Cardiac muscle cell (in vitro differentiated cells and primary cell): ENCODE results near the gene LINC01488. TPM values are rescaled to one million over a fixed set of nuclear protein-coding genes. Genes with fewer than 3 reads are reported as not detected.

Source experiments
- DNase-seq, 2 donors: peaks; one replicate each; pipeline versions ENCODE4 v3.0.0 to v3.0.0-alpha.2; 2010 to 2017; ENCODE audit warnings: low read depth in 1 of 2, low spot score in 1 of 2
- H3K27ac ChIP-seq: fragments of 200-600 bp; sonication (generic); 2 replicates; pipeline ENCODE4 v1.5.1; 2016
- H3K27me3 ChIP-seq: fragments of 200-600 bp; sonication (generic); 2 replicates; pipeline ENCODE4 v1.6.0; 2016; ENCODE audit warnings: control low read depth
- H3K36me3 ChIP-seq: fragments of 200-600 bp; sonication (generic); 2 replicates; pipeline ENCODE4 v1.5.1; 2016; ENCODE audit warnings: control low read depth
- H3K4me1 ChIP-seq: fragments of 200-600 bp; sonication (generic); 2 replicates; pipeline ENCODE4 v1.8.1; 2017; ENCODE audit warnings: low read depth, mild to moderate bottlenecking, mixed run types
- H3K4me3 ChIP-seq: fragments of 200-600 bp; sonication (generic); 2 replicates; pipeline ENCODE4 v1.5.1; 2016; ENCODE audit warnings: mild to moderate bottlenecking
- H3K9me3 ChIP-seq: fragments of 200-600 bp; sonication (generic); 2 replicates; pipeline ENCODE4 v1.5.1; 2017; ENCODE audit warnings: low read depth, mild to moderate bottlenecking, control low read depth
- polyA plus RNA-seq: library from polyadenylated mRNA; unstranded; fragments of >200 nt; fragmentation: Nextera tagmentation; extraction: Ambion mirVana; gene quantifications from 2 replicates; pipeline ENCODE4 v1.2.1, GENCODE V29; 2016
- total RNA-seq: library from RNA; depleted of rRNA; stranded (reverse); fragments of >200 nt; gene quantifications from 2 replicates; pipeline ENCODE4 v1.2.3, GENCODE V29; 2016
- TF ChIP-seq, protein P1 (sequence below): IDR thresholded peaks from 2 replicates; pipeline ENCODE4 v1.5.1; 2012; ENCODE audit warnings: low read depth, mild to moderate bottlenecking, low read length

LINC01488 gene
- total and polyA plus RNA-seq, 2 experiments from 2014 or later: 1.1 to 1.6 TPM

DNA sequence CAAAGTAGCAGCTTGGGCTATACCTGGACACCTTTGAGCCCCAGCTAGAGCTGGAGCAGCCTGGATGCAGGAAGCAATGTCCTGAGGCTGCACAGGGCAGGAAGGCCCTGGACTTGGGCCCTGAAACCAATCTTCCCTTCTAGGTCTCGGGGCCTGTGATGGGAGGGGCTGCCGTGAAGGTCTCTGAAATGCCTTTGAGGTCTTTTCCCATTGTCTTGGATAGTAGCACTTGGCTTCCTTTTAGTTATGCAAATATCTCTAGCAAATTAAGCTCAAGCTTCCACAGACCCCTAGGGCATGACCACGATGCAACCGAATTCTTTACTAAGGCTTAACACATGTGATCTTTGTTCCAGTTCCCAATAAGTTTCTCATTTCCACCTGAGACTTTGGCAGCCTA is 40.0 kb downstream of the LINC01488 start:
- no peak overlapping the region for H3K4me3 ChIP-seq
- H3K9me3 ChIP-seq: no peaks in the 10 kb centered on the region
- H3K27ac ChIP-seq: no peak overlapping the region
- H3K27me3 ChIP-seq: no peaks in the 10 kb centered on the region
- TF ChIP-seq, protein P1, sequence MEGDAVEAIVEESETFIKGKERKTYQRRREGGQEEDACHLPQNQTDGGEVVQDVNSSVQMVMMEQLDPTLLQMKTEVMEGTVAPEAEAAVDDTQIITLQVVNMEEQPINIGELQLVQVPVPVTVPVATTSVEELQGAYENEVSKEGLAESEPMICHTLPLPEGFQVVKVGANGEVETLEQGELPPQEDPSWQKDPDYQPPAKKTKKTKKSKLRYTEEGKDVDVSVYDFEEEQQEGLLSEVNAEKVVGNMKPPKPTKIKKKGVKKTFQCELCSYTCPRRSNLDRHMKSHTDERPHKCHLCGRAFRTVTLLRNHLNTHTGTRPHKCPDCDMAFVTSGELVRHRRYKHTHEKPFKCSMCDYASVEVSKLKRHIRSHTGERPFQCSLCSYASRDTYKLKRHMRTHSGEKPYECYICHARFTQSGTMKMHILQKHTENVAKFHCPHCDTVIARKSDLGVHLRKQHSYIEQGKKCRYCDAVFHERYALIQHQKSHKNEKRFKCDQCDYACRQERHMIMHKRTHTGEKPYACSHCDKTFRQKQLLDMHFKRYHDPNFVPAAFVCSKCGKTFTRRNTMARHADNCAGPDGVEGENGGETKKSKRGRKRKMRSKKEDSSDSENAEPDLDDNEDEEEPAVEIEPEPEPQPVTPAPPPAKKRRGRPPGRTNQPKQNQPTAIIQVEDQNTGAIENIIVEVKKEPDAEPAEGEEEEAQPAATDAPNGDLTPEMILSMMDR: no peak
- no peaks in the 10 kb centered on the region for H3K4me1 ChIP-seq
- no peaks in the 10 kb centered on the region for H3K36me3 ChIP-seq
- no peak for DNase-seq

DNA sequence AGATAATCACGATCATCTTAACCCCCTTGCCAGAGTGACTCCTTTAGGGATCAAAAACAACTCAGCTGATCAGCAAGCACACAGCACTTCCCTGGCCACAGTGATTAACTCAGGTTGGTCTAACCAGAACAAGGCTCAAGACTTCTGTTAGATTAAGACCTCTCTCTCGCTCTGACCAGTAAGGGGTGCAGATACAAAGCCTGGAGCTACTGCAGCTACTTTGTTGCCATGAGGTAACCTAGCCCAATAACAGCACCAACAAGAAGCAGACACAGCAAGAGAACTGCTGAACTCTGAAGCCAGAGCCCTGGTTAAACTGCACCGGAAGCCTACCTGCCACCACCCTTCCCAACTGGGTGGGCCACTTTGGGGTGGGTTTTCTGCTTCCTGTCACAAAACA is 42.0 kb downstream of the LINC01488 start:
- TF ChIP-seq, protein P1: no peak
- H3K9me3 ChIP-seq: no peaks in the 10 kb centered on the region
- no peaks in the 10 kb centered on the region for H3K36me3 ChIP-seq
- DNase-seq: no peak
- no peak overlapping the region for H3K27ac ChIP-seq
- no peak overlapping the region for H3K4me3 ChIP-seq
- no peaks in the 10 kb centered on the region for H3K4me1 ChIP-seq
- H3K27me3 ChIP-seq: no peaks in the 10 kb centered on the region

DNA sequence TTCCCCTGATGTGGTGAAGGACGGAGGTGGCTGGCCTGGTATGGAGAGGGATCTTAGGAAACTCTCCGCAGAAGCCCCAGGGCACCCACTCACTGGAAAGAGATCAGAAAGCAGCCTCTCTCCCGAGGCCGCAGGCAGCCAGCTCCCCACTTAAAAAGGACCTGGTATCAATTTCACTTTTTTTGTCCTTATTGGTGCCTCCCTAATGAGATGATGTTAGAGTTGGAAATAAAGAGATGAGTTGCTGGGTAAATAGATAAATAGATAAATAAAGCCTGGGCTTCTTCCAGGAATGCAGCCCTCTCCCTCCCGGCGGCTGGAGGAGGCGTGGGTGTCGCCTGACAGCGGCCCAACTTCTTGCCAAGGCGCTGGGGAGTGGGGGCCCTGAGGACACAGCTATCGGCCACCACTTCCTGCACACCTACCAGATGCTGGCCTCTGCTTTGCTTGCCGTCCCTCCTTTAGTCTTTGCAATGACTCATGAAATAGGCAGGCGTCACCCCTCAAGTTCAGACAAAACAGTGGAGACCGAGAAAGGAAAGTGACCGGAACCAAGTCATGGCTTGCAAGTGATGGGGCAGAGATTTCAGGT is 42.9 kb downstream of the LINC01488 start:
- Histone ChIP-seq H3K27ac (no peak overlapping the region), H3K36me3 (no peaks in the 10 kb centered on the region), H3K9me3 (no peaks in the 10 kb centered on the region), H3K4me1 (no peaks in the 10 kb centered on the region), H3K27me3 (no peaks in the 10 kb centered on the region), H3K4me3 (no peak overlapping the region)
- peak in 1 of 2 donors; percentile 37 for DNase-seq
- TF ChIP-seq, protein P1: no peak

DNA sequence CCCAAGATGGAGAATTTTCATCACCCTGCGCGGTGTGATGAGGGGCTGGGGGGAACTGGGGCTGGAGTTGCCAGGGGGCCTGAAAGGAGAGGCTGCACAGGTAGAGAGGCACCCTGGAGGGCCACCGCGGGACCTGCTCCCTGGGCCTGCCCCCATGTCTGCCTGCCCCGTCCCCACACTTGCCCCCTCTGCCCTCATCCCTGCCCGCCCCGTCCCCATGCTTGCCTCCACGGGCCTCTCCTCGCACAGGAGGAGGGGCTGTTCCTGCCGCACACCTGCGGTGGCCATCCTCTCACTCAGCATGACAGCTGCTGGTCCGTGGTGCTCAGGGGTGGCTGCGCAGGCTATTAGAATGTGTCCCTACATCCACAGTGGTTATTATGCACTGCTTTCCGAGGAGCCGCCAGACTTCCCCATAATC is 43.5 kb downstream of the LINC01488 start:
- Histone ChIP-seq H3K9me3 (no peaks in the 10 kb centered on the region), H3K4me3 (no peak overlapping the region), H3K36me3 (no peaks in the 10 kb centered on the region), H3K4me1 (no peaks in the 10 kb centered on the region), H3K27me3 (no peaks in the 10 kb centered on the region), H3K27ac (no peak overlapping the region)
- TF ChIP-seq, protein P1: no peak
- DNase-seq: no peak

DNA sequence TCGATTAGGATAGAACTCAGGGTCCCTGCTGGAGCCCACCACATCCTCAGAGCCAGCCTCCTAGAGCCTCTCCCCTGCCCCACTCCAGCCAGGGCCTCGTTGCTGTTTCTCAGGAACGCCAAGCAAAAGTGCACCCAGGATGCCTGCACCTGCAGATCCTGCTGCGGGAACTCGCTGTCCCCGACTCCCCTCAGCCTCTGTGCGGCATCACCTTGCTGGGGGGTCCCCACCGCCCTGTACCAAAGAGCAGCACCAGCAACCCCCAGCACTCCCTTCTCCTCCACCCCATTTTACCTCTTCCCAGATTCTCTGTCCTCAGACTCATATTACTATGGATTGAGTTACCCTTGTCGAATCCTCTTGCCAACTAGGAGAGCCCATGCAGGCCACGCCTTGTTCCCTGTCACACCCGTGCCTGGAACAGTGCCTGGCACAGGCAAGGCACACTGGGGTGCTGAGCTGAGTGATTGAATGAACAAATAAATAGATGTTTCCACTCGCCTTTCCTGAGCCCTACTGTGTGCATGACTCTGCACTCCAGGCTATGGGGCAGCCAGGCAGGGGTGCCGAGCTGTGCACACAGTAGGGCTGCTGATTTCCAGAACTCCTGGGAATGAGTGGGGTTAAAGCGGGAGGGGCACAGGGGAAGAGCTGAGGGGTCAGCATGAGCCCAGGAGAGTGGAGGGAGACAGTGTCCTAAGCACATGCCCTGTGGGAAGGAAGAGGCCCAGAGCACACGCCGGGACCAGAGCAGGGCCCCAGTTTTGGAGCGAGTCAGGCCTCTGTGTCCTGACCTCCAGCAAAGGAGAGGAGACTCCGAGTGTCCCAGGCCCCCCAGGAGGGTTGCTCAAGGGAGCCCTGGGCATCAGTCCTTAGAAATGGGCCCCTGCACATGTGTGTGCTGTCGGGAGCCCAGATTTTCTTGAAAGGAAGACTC is 44.3 kb downstream of the LINC01488 start:
- no peak overlapping the region for H3K27ac ChIP-seq
- DNase-seq: no peak
- H3K4me1 ChIP-seq: no peaks in the 10 kb centered on the region
- H3K9me3 ChIP-seq: no peaks in the 10 kb centered on the region
- H3K4me3 ChIP-seq: no peak overlapping the region
- no peaks in the 10 kb centered on the region for H3K36me3 ChIP-seq
- H3K27me3 ChIP-seq: no peaks in the 10 kb centered on the region
- TF ChIP-seq, protein P1: no peak
